Right lung (tissue), 5 donors: ENCODE measurements around the gene ANKRD49. TPM values are rescaled to one million over a fixed set of nuclear protein-coding genes. Genes with fewer than 3 reads are reported as not detected.

Source experiments
- DNase-seq, 2 donors: peaks; one replicate each; pipeline ENCODE4 v3.0.0-alpha.2; 2013
- polyA plus RNA-seq, 5 donors: library from polyadenylated mRNA; unstranded; fragments of 120-200 nt; gene quantifications; one replicate each; pipeline versions ENCODE4 v1.2.1 to v1.2.3, GENCODE V29; 2013; ENCODE audit warnings: inconsistent platforms in 1 of 5, low replicate concordance in 1 of 5; ENCODE audit not compliant: insufficient read length in 5 of 5, insufficient read depth in 1 of 5

ANKRD49 gene
- polyA plus RNA-seq, 5 donors = 19.8 to 34.7 (median 28.7) TPM

- no peak for DNase-seq
Measured at GRCh38 chr11:94539420-94539819, 45.6 kb downstream of the ANKRD49 start.

GRCh38 chr11:94543695-94544645 lies 50.2 kb downstream of the ANKRD49 start, which contains the start of gene FUT4:
Gene FUT4 (plus strand): TSS chr11:94543921. CDS start chr11:94544134, 213 bp downstream.
- peak; percentile 82 to 86 for DNase-seq

GRCh38 chr11:94544646-94545263 lies 51.0 kb downstream of the ANKRD49 start:
- peak in 1 of 2 donors; percentile 32 for DNase-seq

- DNase-seq = no peak
Measured at GRCh38 chr11:94545264-94546161, 51.7 kb downstream of the ANKRD49 start.

- no peak for DNase-seq
Measured at GRCh38 chr11:94546162-94546470, 52.3 kb downstream of the ANKRD49 start.

GRCh38 chr11:94546886-94547285 lies 53.1 kb downstream of the ANKRD49 start:
- DNase-seq = no peak

- DNase-seq = no peak
Measured at GRCh38 chr11:94549146-94549545, 55.4 kb downstream of the ANKRD49 start.

Other genes with a start within 250 kb of the ANKRD49 start
- not detected for gene IZUMO1R, start 189.4 kb upstream of the ANKRD49 start, polyA plus RNA-seq
- under 1 TPM; 0.21 to 0.52 (median 0.26) TPM for gene GPR83, start 92.6 kb upstream of the ANKRD49 start, polyA plus RNA-seq
- 10 to 100 TPM; 22.6 to 62.0 (median 33.3) TPM for gene MRE11, start 140 bp upstream of the ANKRD49 start, polyA plus RNA-seq
- 1 to 10 TPM in 4 of 5 donors, under 1 TPM in 1; 0.60 to 3.7 (median 2.8) TPM for gene C11orf97, start 18.5 kb downstream of the ANKRD49 start, polyA plus RNA-seq
- gene FUT4, start 49.9 kb downstream of the ANKRD49 start, polyA plus RNA-seq = 1 to 10 TPM; 6.7 to 8.3 (median 7.0) TPM
- gene PIWIL4, start 73.4 kb downstream of the ANKRD49 start, polyA plus RNA-seq = 1 to 10 TPM; 6.2 to 8.3 (median 6.6) TPM